ENCODE results near the gene PTPRD. TPM values are rescaled to one million over a fixed set of nuclear protein-coding genes. Genes with fewer than 3 reads are reported as not detected.

The PTPRD gene
- total RNA-seq, 2 experiments from 2014 or later = not detected

- Mint-ChIP-seq H3K9me3 (no peaks in the 10 kb centered on the region), H3K27me3 (no peaks in the 10 kb centered on the region), H3K27ac (no peak overlapping the region), H3K36me3 (ENCODE audit: low read depth) (no peaks in the 10 kb centered on the region), H3K4me1 (no peaks in the 10 kb centered on the region), H3K4me3 (no peak overlapping the region)
- POLR2A ChIA-PET = no interaction called here
- DNase-seq = no peak
- CTCF ChIA-PET = no interaction called here
Measured at GRCh38 chr9:8877753-8878494, 1734.9 kb downstream of the PTPRD start.

DNA sequence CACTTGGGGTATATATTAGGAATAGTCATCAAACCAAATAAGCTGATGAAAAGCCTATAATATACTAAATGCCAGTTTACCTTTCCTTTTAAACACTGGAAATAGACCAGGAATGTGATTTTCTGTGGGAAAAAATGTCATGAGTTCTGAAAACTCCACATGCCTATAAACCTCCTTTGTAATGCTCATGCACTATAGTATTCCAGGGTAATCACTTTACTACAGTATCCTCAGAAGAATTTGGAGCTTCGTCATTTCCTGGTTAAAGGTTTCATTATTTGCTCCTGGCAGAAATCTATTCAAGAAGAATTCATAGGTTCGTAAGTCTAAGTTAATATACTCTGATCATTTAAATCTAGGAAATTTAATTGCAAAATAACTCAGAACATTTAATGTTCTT lies 1736.5 kb downstream of the PTPRD start:
- H3K27ac Mint-ChIP-seq = no peak overlapping the region
- no peak for DNase-seq
- no peaks in the 10 kb centered on the region for H3K27me3 Mint-ChIP-seq
- H3K36me3 Mint-ChIP-seq (ENCODE audit: low read depth) = no peaks in the 10 kb centered on the region
- no peaks in the 10 kb centered on the region for H3K9me3 Mint-ChIP-seq
- POLR2A ChIA-PET = no interaction called here
- H3K4me1 Mint-ChIP-seq = no peaks in the 10 kb centered on the region
- no peak overlapping the region for H3K4me3 Mint-ChIP-seq
- CTCF ChIA-PET = no interaction called here

DNA sequence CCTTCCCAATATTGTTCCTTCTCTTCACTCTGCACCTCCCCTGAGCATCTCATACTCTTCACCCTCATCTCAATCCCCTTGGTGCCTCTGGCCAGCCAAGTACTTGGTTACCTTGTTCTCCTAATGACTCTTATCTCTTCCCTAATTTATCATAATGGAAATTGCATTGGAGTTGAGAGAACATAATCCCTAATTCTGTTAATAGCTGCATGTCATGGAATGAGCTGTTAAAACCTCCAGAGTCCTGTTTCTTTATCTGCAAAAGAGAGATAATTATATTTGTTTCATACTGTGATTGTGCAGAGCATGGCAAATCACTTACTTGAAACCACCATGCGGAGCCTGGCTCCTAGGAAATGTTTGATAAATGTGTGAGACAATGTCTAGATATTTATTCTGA lies 1738.3 kb downstream of the PTPRD start:
- Mint-ChIP-seq H3K9me3 (no peaks in the 10 kb centered on the region), H3K4me1 (no peaks in the 10 kb centered on the region), H3K4me3 (no peak overlapping the region), H3K27me3 (no peaks in the 10 kb centered on the region), H3K36me3 (ENCODE audit: low read depth) (no peaks in the 10 kb centered on the region), H3K27ac (no peak overlapping the region)
- ChIA-PET POLR2A (no interaction called here), CTCF (no interaction called here)
- DNase-seq = no peak

- Mint-ChIP-seq H3K27me3 (no peaks in the 10 kb centered on the region), H3K36me3 (ENCODE audit: low read depth) (no peaks in the 10 kb centered on the region), H3K9me3 (no peaks in the 10 kb centered on the region), H3K4me3 (no peak overlapping the region), H3K27ac (no peak overlapping the region), H3K4me1 (no peaks in the 10 kb centered on the region)
- no peak for DNase-seq
- CTCF ChIA-PET = no interaction called here
- POLR2A ChIA-PET = no interaction called here
Measured at GRCh38 chr9:8872802-8873201, 1740.0 kb downstream of the PTPRD start.

DNA sequence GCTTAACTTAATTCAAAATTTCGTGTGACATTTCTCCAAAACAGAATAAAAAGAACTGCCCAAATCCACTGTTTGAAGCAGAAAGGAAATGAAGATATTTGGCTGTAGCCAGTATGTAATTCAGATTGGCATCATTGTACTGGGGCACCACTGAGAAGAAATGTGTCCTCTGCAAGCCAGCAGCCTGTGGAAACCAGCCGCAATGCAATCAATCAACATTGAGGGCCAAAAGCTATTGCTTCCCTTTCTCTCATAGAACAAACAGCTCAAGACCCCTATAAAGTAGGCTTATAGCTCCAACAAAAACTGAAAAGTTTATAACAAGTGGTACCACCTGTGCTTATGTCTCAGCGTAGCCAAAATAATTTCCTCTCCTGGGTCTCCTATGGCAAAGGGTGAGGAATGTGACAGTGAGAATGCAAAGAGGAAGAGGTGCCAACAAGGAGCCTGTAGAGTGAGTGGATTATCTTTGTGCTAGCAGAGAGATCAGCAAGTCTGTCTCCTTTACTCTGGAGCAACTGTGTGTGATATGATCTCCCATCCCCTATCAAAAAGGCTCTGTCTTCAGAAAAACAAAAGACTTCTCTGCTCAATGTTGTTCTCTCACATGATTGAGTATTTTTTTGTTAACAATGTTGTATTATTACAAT lies 1740.9 kb downstream of the PTPRD start:
- no peak overlapping the region for H3K27ac Mint-ChIP-seq
- H3K4me1 Mint-ChIP-seq = no peaks in the 10 kb centered on the region
- POLR2A ChIA-PET = no interaction called here
- no peak for DNase-seq
- no peaks in the 10 kb centered on the region for H3K27me3 Mint-ChIP-seq
- H3K4me3 Mint-ChIP-seq = no peak overlapping the region
- no peaks in the 10 kb centered on the region for H3K9me3 Mint-ChIP-seq
- CTCF ChIA-PET = no interaction called here
- no peaks in the 10 kb centered on the region for H3K36me3 Mint-ChIP-seq (ENCODE audit: low read depth)

DNA sequence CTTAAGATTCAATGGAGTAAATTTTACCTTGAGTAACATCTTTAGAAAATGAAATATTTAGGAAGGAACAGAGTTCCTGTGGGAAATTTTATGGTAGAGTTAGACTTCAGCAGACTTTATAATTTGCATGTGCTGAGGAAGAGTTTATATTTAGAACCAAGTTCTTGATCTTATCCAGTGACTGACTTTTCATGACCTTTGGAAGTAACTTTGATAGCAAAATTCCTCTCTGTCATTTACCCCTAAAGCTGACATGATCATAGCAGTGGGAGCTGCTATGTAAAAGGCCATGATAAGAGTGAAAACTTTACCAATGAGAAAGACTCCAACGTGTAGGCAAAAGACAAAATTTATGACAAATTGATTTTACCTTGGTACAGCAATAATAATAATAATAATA lies 1741.4 kb downstream of the PTPRD start:
- H3K4me3 Mint-ChIP-seq = no peak overlapping the region
- no peaks in the 10 kb centered on the region for H3K36me3 Mint-ChIP-seq (ENCODE audit: low read depth)
- no peaks in the 10 kb centered on the region for H3K4me1 Mint-ChIP-seq
- H3K27ac Mint-ChIP-seq = no peak overlapping the region
- POLR2A ChIA-PET = no interaction called here
- H3K27me3 Mint-ChIP-seq = no peaks in the 10 kb centered on the region
- H3K9me3 Mint-ChIP-seq = no peaks in the 10 kb centered on the region
- CTCF ChIA-PET = no interaction called here
- DNase-seq = no peak

DNA sequence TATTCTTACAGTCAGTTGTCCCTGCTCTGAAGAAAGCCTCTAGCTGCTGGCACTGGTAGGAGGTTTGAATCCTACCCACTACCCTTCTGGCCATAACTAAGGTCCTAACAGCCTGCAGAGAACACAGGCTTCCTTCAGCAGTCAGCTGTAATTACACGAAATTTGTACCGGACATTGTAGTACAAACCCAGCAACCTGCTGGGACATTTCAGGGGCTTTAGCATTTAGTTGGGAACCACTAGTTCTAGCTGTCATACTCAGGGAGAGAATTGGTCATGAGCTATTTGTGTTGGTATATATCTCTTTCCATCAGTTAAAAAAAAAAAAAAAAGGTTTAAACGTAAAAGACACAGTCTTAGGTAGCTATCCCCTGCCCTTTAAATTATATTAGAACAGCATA lies 1743.0 kb downstream of the PTPRD start:
- H3K27ac Mint-ChIP-seq = no peak overlapping the region
- H3K4me3 Mint-ChIP-seq = no peak overlapping the region
- H3K9me3 Mint-ChIP-seq = no peaks in the 10 kb centered on the region
- no peaks in the 10 kb centered on the region for H3K36me3 Mint-ChIP-seq (ENCODE audit: low read depth)
- H3K4me1 Mint-ChIP-seq = no peaks in the 10 kb centered on the region
- ChIA-PET CTCF (interaction anchor here (0.7 kb wide), 1 partner anchor 381 kb away, joined by 3 read pairs; no protein-coding TSS in a partner anchor), POLR2A (no interaction called here)
- no peaks in the 10 kb centered on the region for H3K27me3 Mint-ChIP-seq
- no peak for DNase-seq

GRCh38 chr9:8868632-8869031 lies 1744.2 kb downstream of the PTPRD start:
- no peak overlapping the region for H3K4me3 Mint-ChIP-seq
- DNase-seq = no peak
- H3K4me1 Mint-ChIP-seq = no peaks in the 10 kb centered on the region
- H3K9me3 Mint-ChIP-seq = no peaks in the 10 kb centered on the region
- H3K27me3 Mint-ChIP-seq = no peaks in the 10 kb centered on the region
- H3K36me3 Mint-ChIP-seq (ENCODE audit: low read depth) = no peaks in the 10 kb centered on the region
- POLR2A ChIA-PET = no interaction called here
- CTCF ChIA-PET = no interaction called here
- no peak overlapping the region for H3K27ac Mint-ChIP-seq

DNA sequence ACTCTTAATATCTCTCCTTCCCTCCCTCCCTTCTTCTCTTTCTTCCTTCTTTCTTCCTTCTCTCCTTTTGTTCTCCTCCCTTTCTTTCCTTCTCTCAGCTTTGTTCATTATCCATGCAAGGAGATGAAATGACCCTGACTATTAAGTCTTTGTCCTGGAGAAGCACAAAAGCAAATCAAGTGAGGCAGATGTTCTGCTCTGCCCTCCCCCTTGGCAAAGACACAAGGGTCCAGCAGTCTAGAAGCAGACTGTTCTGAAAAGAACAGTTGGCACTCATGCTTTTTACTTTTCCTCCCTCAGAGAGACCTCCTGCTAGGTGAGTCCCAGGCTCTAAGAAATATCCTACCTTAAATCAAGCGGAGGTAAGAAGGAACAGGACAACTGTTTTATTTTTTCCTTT lies 1745.7 kb downstream of the PTPRD start:
- ChIA-PET POLR2A (no interaction called here), CTCF (no interaction called here)
- H3K9me3 Mint-ChIP-seq = no peaks in the 10 kb centered on the region

DNA sequence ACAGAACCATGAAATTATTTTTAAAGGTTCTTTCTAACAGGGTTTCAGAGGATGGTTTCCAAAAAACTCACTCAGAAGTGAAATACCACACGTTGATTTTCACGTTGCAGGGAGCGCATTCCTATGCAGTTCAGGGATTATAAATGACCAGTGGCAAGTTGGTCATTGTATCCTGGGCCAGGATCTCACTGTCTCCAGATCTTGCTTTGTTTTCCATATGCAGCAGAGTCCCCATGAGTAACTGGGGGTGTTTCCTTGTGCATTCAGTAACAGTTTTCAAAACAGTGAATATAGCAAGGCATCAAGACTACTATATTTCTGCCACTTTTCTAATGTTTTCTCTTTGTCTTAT lies 1748.3 kb downstream of the PTPRD start:
- Mint-ChIP-seq H3K27ac (no peak overlapping the region), H3K4me1 (no peaks in the 10 kb centered on the region), H3K27me3 (peaks cover 11% of the 10 kb centered on the region), H3K9me3 (no peaks in the 10 kb centered on the region), H3K4me3 (no peak overlapping the region), H3K36me3 (ENCODE audit: low read depth) (no peaks in the 10 kb centered on the region)
- ChIA-PET CTCF (no interaction called here), POLR2A (no interaction called here)
- DNase-seq = no peak

More for the DNA sequence above, 1745.7 kb downstream of the PTPRD start:
- no peaks in the 10 kb centered on the region for H3K4me1 Mint-ChIP-seq
- H3K36me3 Mint-ChIP-seq (ENCODE audit: low read depth) = no peaks in the 10 kb centered on the region
- no peaks in the 10 kb centered on the region for H3K27me3 Mint-ChIP-seq
- no peak overlapping the region for H3K4me3 Mint-ChIP-seq
- no peak overlapping the region for H3K27ac Mint-ChIP-seq
- no peak for DNase-seq

DNA sequence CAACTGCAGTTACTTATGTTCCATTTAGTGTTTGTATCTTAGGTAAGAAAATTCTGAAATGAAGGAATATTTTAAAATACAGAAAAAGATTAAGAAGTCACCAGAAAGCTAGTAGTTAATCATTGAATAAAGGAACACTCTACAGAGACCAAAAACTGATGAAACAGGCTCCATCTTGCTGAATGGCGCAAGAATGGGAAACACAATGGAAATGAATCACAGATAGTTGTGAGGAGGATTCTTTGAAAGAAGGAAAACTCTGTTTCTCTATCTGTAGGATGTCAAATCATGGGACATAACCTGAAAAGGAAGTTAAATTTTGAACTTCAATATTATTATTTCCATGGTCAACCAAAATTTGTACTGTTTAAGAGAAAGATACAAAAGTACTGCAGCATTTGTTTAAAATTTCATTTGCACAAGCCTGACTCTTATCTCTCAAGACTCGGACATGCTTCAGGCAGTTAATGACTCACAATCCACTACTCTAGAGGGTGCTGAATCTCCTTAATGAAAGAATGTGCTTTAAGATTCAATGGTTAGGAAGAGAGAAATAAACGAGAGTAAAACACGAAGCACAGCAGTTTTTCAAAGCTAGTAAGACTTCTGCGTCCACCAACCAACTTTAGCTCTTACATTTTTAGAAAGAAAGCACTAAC lies 1748.8 kb downstream of the PTPRD start:
- DNase-seq = no peak
- no peaks in the 10 kb centered on the region for H3K36me3 Mint-ChIP-seq (ENCODE audit: low read depth)
- H3K4me3 Mint-ChIP-seq = no peak overlapping the region
- CTCF ChIA-PET = no interaction called here
- no peaks in the 10 kb centered on the region for H3K9me3 Mint-ChIP-seq
- POLR2A ChIA-PET = no interaction called here
- H3K4me1 Mint-ChIP-seq = no peaks in the 10 kb centered on the region
- H3K27ac Mint-ChIP-seq = no peak overlapping the region
- peaks cover 16% of the 10 kb centered on the region for H3K27me3 Mint-ChIP-seq

- Mint-ChIP-seq H3K9me3 (no peaks in the 10 kb centered on the region), H3K4me3 (no peak overlapping the region), H3K27me3 (peaks cover 26% of the 10 kb centered on the region), H3K4me1 (peaks cover 3% of the 10 kb centered on the region), H3K27ac (no peak overlapping the region), H3K36me3 (ENCODE audit: low read depth) (no peaks in the 10 kb centered on the region)
- no peak for DNase-seq
- ChIA-PET CTCF (no interaction called here), POLR2A (no interaction called here)
Measured at GRCh38 chr9:8863069-8863468, 1749.7 kb downstream of the PTPRD start.

GRCh38 chr9:8860925-8861324 lies 1751.9 kb downstream of the PTPRD start:
- Mint-ChIP-seq H3K27ac (no peak overlapping the region), H3K4me1 (peaks cover 7% of the 10 kb centered on the region), H3K36me3 (ENCODE audit: low read depth) (no peaks in the 10 kb centered on the region), H3K9me3 (no peaks in the 10 kb centered on the region), H3K4me3 (no peak overlapping the region), H3K27me3 (peaks cover 38% of the 10 kb centered on the region)
- POLR2A ChIA-PET = no interaction called here
- CTCF ChIA-PET = no interaction called here
- DNase-seq = no peak

DNA sequence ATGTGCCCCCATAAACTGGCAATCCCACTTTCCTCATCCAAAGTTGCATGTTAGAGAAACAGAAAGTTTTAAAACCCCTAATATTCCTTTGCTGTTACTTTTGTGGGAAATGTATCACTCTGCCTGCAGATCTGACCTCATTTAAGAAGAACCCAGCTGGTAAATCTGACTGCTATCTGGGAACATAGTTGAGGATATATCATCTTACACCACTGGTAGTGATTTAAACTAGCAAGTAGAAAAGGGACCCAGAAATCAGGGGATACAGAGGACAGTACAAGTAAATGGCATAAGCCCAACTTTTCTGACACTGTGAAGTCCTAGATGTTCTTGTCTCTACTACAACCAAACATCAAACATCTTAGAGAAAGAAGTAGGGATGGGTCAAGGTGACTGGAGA lies 1752.7 kb downstream of the PTPRD start:
- Mint-ChIP-seq H3K4me1 (peaks cover 7% of the 10 kb centered on the region), H3K36me3 (ENCODE audit: low read depth) (no peaks in the 10 kb centered on the region), H3K4me3 (no peak overlapping the region), H3K9me3 (no peaks in the 10 kb centered on the region), H3K27me3 (peaks cover 42% of the 10 kb centered on the region), H3K27ac (no peak overlapping the region)
- ChIA-PET CTCF (no interaction called here), POLR2A (no interaction called here)
- no peak for DNase-seq

All from activated CD4-positive, alpha-beta memory T cell treated with anti-CD3 and anti-CD28 coated beads, Interleukin-2, amount 10 ng/mL, durations not matched to agents 7 days and 5 days (primary cell).